Midbrain (tissue), 1 donor: ENCODE data around the gene ANAPC10.
"Not testable (repeated sequence)": the region's sequence is repeated elsewhere in the genome, so short reads cannot be mapped to it uniquely, and the experiment has no call there.

ENCODE experiments used
- DNase-seq: peaks from one replicate; lab custom pipeline; 2025; lab: John Stamatoyannopoulos, UW

ANAPC10 gene, protein sequence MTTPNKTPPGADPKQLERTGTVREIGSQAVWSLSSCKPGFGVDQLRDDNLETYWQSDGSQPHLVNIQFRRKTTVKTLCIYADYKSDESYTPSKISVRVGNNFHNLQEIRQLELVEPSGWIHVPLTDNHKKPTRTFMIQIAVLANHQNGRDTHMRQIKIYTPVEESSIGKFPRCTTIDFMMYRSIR

GRCh38 chr4:145097821-145098674 lies at the start of gene ANAPC10, which contains the start of gene ABCE1:
Gene ANAPC10 (minus strand): TSS chr4:145098196. CDS start chr4:145096099, 2,097 bp downstream.
Gene ABCE1 (plus strand): TSS chr4:145098311. CDS start chr4:145104413, 6,102 bp downstream.
- peak; percentile 95 for DNase-seq

DNA sequence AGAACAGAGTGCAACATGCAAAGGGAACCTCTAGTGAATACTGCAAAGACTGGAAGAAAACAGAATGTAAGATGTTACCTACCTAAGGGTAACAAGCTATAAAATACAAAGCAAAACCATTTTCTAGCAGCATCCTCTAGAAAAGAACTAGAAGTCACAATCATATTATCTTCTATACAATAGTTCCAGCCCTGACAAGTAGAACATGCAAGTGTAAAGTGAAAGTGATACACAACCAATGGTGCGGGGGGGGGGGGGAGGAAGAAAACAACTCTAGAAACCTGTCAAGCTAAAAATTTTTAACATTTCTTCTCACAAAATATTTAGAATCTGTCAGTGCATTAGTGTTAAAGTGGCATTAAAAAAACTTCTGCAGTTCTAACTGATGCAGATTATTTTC lies 38.2 kb upstream of the ANAPC10 start:
- DNase-seq = not testable (repeated sequence)

DNA sequence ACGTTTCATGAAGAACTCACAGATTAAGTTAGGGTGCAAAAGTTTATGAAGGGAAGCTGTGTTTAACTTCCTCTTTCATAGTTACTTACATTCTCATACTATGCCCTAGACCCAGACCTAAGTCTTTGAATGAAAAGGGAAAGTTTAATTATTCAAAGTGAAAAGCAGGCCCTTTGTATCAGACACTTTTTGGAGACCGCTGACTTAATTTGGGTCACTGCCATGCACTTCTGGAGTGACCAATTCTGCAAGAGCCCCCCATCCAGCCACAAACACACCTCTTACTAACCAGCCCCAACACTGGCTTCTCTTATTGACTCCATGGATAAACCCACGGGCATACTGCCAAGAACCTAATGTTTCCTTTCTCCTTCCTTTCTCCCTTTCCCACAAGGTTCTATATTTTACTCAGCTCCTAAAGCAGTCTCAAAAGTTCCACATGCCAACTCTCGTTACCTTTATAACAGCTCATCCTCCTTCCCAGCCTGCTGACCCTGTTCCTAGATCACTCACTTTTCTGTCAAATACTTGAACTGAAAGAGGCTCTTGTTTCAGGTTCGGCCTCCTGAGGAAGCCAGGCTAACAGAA lies 34.6 kb upstream of the ANAPC10 start:
- DNase-seq = no peak

GRCh38 chr4:145131848-145132247 lies 33.9 kb upstream of the ANAPC10 start:
- no peak for DNase-seq

GRCh38 chr4:145130788-145131399 lies 32.9 kb upstream of the ANAPC10 start:
- DNase-seq = no peak

DNA sequence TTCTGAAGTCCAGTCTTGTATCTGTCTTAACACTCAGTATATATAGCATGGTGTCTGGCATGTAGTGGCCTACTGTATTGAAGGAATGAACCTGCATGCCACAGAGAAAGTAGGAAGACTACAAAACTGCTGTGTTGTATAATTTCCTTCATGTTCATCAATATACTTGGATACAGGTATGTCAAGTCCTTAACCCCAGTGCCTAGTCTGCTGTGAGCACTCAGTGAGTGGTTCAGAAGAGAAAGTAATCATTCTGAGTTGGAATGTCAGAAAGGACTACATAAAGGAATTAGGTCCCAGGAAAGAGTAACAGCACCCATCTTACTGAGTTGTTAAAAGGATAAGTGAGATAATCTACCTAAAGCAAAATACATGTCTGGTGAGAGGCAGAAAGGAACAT lies 32.1 kb upstream of the ANAPC10 start:
- no peak for DNase-seq

DNA sequence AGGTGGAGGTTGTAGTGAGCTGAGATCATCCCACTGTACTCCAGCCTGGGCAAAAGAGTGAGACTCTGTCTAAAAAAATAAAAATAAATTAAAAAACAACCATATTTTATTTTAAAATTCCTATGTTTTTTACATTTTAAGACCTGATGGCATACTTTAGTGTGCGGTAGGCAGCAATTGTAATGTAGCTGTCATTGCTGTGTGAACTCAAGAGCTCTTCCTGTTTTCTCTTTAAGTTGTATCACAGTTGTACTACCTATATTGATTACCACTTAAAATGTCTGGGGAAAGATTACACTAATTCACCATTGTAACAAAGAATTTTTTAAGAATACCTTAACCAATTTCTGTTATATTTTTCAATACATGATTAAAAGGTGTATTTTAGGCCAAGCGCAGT lies 27.4 kb upstream of the ANAPC10 start:
- DNase-seq = no peak

DNA sequence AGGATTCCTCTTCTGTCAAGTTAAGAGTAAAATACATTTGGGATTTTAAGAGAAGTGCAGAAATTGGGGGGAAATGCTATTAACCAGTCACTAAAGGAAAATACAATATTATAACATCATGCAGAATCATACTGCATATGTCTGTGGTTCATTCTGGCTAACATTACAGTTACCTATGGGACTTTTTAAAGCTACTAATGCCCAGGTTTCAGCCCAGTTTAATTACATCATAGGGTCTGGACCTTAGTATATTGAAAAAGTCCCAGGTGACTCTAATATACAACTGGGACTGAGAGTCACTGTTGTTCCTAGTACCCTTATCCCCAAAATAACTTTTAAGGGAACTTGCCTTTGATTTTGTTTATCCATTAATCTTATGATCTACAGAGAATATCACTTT lies 10.1 kb upstream of the ANAPC10 start:
- DNase-seq = no peak

GRCh38 chr4:145107126-145107525 lies 9.1 kb upstream of the ANAPC10 start:
- DNase-seq = no peak

GRCh38 chr4:145103496-145103895 lies 5.5 kb upstream of the ANAPC10 start:
- no peak for DNase-seq

- no peak for DNase-seq
Measured at GRCh38 chr4:145102619-145103018, 4.6 kb upstream of the ANAPC10 start.

DNA sequence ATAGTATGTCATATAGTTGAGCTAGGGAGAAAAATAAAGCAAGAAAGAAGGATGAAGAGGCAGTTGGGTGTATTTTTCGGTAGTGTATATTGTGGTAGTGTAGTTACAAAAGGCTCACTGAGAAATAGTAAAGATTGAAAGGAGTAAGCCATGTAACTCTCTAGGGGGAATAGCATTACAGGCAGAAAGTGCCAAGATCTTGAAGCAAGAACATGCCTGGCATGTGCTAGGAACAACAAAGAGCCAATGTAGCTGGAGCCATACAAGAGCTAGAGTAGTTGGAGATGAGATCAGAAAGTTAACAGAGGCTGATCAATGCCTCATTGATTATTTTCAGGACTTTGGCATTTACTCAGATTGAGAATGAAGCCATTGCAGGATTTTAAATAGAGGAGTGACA lies 3.1 kb upstream of the ANAPC10 start:
- DNase-seq = no peak

- peak; percentile 21 for DNase-seq
Measured at GRCh38 chr4:145099653-145100052, 1.7 kb upstream of the ANAPC10 start.

- peak; percentile 44 for DNase-seq
Measured at GRCh38 chr4:145098675-145099037, 660 bp upstream of the ANAPC10 start.

- DNase-seq = no peak
Measured at GRCh38 chr4:145097331-145097820, 620 bp downstream of the ANAPC10 start.

- DNase-seq = no peak
Measured at GRCh38 chr4:145093638-145094037, 4.4 kb downstream of the ANAPC10 start.

DNA sequence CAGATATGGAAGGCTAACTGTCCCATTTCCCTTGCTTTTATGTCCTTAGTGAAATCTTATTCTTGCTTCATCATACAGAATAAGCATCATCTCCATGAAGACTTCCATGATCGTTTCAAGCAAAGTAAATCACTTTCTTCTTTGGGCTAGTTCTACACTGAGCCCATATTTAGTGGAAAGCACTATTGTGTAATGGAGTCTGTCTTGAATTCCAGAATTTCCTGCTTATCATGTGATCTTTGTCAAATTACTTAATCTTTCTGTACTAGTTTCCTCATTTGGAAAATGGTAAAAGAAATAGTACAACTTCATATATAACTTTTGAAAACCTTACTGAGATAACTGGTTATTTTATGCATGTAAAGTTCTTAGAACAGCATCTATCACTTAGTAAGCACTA lies 7.6 kb downstream of the ANAPC10 start:
- DNase-seq = no peak

DNA sequence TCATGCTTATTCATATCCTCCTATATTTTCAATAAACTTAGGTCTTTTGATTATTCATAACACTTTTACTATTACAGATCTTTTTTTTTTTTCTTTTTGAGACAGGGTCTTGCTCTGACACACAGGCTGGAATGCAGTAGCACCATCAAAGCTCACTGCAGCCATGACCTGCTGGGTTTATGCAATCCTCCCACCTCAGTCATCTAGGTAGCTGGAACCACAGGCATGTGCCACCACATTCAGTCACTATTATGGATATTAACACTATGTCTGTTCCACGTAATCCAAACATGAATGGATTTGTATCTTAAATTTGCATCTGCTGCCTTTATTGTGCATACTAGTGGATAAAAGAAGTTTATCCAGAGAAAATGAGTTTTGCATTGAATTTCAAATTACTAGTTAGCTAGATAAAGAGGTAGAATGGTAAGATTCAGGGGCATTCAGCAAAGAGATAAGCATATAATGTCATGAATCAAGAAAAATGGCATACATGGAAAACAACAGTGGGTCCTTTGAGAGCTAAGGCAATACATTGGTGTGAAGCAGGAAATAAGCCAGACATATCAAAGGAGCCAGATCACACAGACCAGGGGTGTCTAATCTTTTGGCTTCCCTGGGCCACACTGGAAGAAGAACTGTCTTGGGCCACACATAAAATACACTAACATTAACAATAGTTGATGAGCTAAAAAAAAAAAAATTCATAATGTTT lies 13.9 kb downstream of the ANAPC10 start:
- DNase-seq = no peak

DNA sequence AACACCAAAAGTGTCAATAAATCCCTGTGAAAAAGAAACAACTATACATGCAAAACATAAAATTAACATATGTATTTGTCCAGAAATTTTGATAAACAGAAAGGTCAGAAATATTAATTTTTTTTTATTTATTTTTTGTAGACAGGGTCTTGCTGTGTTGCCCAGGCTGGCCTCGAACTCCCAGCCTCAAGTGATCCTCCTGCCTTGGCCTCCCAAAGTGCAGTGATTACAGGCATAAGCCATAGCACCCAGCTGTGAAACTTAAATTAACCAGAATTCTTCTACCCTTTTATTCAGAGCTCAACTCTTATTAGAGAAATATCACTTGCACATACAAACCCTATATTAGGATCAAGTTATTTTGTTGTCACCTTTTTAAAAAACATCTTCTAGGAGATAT lies 16.2 kb downstream of the ANAPC10 start:
- DNase-seq = no peak

DNA sequence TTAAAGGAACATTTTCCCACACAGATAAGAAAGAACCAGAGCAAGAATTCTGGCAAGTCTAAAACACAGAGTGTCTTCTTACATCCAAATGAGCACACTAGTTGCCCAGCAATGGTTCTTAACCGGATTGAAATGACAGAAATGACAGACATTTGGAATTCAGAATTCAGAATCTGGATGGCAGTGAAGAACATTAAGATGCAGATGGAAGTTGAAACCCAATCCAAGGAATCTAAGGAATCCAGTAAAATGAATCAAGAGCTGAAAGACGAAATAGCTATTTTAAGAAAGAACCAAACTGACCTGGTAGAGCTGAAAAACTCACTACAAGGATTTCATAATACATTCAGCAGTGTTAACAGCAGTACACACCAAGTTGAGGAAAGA lies 21.5 kb downstream of the ANAPC10 start:
- DNase-seq = no peak

- no peak for DNase-seq
Measured at GRCh38 chr4:145075742-145076468, 22.1 kb downstream of the ANAPC10 start.
